Muscle of back (tissue), 13 donors: Measurements from ENCODE around the gene NKX3-2. TPM values are rescaled to one million over a fixed set of nuclear protein-coding genes. Genes with fewer than 3 reads are reported as not detected.
A peak's percentile ranks its signal among the peaks of the same experiment; 100 is the strongest.
"Not testable (repeated sequence)": the region's sequence is repeated elsewhere in the genome, so short reads cannot be mapped to it uniquely, and the experiment has no call there.

Source experiments
- DNase-seq, 3 donors: peaks; one replicate each; pipeline versions ENCODE4 v3.0.0 to v3.0.0-alpha.2; 2013
- long read RNA-seq, 9 donors: transcript quantifications; one replicate each; lab custom pipeline, GENCODE V29; 2026
- polyA plus RNA-seq, 10 donors: library from polyadenylated mRNA; unstranded; fragments of 120-200 nt; gene quantifications; one replicate each; pipeline ENCODE4 v1.2.1, GENCODE V29; 2013; ENCODE audit not compliant: insufficient read length in 10 of 10

The NKX3-2 gene
- under 1 TPM in 8 of 10 donors, not detected in 2; 0.07 to 0.24 (median 0.15) TPM for polyA plus RNA-seq
- long read RNA-seq, donor 1, partial matches to known transcripts = 0 of 1 reads
- long read RNA-seq, donor 1, other reads (novel, unspliced or antisense) = 0 of 1 reads
- long read RNA-seq, donor 2 = 0 reads
- long read RNA-seq, donor 3 = 0 reads
- long read RNA-seq, donor 4 = 0 reads
- long read RNA-seq, donor 5 = 0 reads
- long read RNA-seq, donor 6 = 0 reads
- long read RNA-seq, donor 7 = 0 reads
- long read RNA-seq, donor 8 = 0 reads
- long read RNA-seq, donor 9 = 0 reads

GRCh38 chr4:13543839-13544605, at the start of gene NKX3-2:
Gene NKX3-2, minus strand, starts transcription at chr4:13544508. Its CDS starts 94 bp downstream, at chr4:13544414.
- peak in 1 of 3 donors; percentile 59 for DNase-seq

DNA sequence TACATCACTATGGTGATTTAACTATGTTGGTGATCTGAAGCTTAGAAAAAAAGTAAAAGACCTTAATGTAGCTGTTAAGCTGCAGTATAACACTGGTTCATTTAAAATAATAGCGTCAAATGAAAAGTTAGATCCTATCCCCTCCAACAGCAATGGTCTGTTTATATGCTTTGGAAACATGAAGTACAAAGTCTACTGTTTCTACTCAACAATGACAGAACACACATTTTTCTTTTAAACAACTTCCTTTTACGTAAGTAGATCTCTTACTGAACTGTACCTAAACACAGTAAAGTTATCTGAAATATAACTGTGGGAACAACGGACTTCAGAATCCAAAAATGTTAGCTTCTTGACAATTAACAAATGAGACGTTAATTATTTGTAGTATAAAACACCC, 47.9 kb upstream of the NKX3-2 start:
- DNase-seq = no peak

DNA sequence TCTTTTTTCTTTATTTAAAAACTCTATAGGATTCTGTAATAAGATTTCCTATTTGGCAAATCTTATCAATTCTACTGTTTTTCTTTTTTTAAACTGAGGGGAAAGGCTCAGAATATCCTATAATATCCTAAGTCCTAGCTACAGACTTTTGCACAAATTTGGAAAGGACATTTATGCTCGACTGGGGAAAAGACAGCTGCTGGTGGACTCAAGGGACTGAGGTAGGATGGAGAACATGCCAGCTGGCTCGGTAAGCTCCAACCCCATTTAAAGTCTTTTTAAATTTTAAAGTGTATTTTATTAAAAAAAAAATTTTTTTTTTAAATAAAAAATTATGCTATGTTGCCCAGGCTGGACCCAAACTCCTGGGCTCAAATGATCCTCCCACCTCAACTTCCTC, 46.5 kb upstream of the NKX3-2 start:
- DNase-seq = peak in 1 of 3 donors; percentile 12

GRCh38 chr4:13588954-13589353, 44.6 kb upstream of the NKX3-2 start:
- DNase-seq = no peak

- no peak for DNase-seq
Observed at GRCh38 chr4:13584481-13584880, 40.2 kb upstream of the NKX3-2 start.

DNA sequence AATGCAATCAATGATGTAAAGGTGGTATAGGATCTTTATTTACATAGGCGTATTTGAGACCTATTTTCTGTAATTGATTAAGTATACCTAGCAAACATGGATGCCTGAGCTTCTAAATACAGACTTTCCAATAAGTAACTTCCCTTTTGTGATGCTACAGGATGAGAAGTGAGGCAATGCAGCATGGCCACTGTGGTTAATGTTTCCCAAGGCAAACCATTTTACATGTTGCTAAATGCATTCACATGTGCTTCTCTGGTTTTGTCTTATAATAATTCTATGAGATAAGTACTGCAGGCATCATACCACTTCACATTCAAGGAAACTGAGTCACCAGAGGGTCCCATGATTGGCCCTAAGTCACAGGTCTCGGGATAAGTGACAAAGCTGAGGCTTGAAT, 35.7 kb upstream of the NKX3-2 start:
- no peak for DNase-seq

DNA sequence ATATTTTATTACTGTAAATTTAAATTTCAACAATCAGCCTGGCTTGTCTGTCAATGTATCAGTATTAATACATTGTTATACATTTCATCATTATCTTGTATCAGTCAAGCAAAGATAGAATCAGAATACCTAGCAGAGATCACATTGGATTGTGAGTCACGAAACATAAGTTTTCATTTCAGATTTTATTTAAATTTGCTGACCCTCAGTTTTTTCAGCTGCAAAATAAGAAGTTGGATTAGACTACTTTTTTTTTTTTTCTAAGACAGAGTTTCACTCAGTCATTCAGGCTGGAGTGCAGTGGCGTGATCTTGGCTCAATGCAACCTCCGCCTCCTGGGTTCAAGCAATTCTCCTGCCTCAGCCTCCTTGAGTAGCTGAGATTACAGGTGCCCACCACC, 33.4 kb upstream of the NKX3-2 start:
- no peak for DNase-seq

- no peak for DNase-seq
Observed at GRCh38 chr4:13570916-13571315, 26.6 kb upstream of the NKX3-2 start.

GRCh38 chr4:13567125-13567524, 22.8 kb upstream of the NKX3-2 start:
- no peak for DNase-seq

DNA sequence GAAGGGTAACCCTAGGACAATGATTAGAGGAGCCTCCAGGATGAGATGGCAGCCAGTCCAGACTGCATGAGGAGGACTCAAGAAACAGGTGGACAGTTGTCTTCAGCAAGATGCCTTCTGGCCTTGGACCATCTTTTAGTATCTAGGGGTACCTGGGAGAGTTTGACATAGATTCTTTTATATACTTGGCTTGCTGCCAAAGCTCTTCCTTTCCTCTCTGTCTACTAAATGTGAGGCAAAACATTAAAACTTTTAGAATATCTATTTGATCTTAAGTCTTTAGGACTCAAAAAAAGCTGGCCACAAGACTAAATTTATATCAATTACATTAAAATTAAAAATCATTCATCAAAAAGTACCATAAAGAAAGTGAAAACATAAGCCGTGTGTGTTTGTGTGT, 18.6 kb upstream of the NKX3-2 start:
- DNase-seq = no peak

- DNase-seq = no peak
Observed at GRCh38 chr4:13561673-13562072, 17.4 kb upstream of the NKX3-2 start.

- DNase-seq = not testable (repeated sequence)
Observed at GRCh38 chr4:13560111-13560510, 15.8 kb upstream of the NKX3-2 start.

DNA sequence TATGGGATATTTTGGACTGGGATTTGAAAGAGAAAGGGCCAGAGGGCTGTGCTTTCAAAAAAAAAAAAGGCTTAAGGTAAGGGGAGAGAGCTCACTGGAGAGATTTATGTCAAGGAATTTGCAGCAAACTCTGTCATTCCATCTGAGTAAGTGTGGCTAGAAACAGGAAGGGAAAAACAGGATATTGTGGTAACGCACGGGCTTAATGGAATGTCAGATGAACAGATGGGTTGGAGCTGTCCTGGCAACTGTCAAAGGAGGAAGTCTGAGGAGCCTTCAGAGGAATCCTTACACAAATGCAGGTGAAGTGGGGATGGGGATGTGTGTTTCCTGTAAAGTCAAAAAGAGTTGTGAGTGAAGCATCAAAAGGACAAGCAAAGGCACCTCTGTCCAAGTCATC, 15.1 kb upstream of the NKX3-2 start:
- DNase-seq = peak in 1 of 3 donors; percentile 54

GRCh38 chr4:13558881-13559280, 14.6 kb upstream of the NKX3-2 start:
- no peak for DNase-seq

DNA sequence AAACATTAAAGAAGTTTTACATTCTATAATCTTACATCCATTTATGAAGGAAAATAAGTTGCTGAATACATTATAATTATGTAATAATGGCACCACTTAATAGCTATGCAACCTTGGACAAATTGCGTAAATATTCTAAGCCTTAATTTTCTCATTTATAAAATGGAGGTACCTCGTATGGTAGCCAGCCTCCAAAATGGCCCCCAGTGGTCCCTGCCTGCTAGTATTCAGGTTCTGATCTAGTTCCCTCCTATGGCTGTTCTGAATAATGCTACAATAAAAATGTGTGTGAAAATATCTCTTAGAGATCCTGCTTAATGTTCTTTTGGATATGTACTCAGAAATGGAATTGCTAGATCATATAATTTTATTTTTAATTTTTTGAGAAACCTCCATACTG, 11.0 kb upstream of the NKX3-2 start:
- DNase-seq = no peak

GRCh38 chr4:13553081-13553480, 8.8 kb upstream of the NKX3-2 start:
- DNase-seq = no peak

DNA sequence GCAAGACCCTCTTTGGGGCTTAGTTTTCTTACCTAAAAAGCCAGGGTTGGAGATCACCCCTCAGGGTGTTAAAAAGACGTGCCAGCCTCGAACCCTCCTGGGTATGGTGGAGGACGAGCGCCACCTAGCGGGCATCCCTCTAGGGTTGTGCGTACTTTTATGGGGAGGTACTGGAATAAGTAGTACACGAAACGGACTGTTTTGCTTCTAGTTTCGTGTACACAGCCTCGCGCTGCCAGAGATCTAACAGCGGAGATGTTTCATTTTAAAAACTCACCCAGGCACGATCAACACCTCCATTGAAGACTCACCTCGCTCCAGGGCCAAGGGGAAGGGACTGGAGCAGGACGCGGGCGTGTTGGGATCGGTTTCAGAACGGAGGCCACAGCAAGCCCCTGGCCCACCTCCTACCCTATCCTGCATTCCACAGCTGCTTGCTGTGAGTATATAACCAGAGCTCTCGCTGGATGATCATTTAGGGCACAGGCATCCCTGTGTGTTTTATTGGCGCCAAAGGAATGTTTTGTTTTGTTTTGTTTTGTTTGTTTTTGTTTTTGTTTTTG, 4.8 kb upstream of the NKX3-2 start:
- peak; percentile 51 to 86 (median 79) for DNase-seq

DNA sequence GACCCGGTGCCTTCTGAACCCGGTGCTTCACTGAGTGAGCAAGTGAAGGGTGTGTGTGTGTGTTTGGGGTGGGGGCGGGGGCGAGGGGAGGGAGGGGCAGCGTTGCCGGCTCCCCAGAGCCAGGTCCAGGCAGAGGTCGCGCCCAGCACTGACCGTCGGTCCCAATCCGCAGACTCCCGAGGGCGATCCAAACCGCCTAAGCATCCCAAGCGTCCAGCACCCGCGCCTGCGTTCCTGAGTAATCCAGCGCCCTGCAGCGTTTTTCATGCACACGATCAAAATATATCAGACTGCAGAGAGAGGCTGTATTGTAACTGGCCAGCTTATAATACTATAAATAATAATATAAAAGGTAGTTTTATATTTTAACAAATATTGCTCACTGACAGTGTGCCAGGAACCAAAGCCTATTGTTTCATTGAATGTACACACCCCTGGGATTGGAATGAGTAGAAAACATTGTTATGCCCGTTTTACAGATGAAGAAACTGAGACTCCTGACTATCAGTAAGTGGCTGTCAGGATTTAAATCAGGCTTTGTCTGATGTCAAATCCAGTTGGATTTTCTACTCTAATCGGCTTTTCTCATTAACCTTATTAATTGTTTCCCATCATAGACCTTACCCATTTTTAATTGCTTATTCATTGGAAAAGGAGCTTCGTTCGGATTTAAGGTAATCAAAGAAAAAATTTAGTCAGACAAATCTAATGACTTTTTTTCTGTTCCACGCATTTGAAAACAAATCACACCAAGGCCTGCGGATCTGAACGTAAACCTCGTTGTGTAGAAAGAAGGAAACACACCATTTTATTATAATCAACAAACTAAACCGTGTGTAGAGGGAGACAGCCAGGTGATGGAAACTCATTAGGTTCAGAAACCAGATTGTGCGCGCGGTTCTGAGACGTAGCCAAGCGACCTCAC, 4.0 kb upstream of the NKX3-2 start:
- DNase-seq = no peak

- peak in 1 of 3 donors; percentile 24 for DNase-seq
Observed at GRCh38 chr4:13547485-13548041, 3.3 kb upstream of the NKX3-2 start.

DNA sequence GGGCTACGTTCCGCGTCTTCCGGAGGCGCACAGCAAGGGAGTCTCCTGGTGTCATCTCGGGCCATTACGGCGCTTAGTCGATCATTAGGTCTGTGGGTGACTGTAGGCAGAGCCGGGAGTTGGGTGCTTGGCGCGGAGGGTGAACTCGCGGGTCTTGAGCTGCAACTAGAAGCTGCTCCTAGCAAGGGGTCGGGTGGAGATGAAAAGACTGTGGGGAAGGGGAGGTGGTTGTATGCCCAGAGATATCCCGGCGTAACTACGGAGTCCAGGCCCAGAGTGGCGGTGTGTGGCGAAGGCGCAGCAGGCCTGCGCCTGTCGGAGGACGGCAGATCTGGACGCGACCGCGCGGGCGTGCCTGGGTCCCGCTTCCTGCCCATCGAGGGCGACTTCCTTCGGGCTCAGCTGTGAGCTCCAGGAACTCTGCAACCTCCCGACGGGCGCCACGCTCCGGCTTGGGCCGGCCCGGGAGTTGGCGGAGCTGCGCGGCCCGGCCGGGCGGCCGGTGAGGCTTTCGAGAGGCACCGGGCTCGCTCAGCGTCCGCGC, 2.7 kb upstream of the NKX3-2 start:
- peak in 1 of 3 donors; percentile 57 for DNase-seq
